ENCODE measurements around the gene NCKAP1. TPM values are rescaled to one million over a fixed set of nuclear protein-coding genes. Genes with fewer than 3 reads are reported as not detected.

NCKAP1 gene
- total RNA-seq, 1 experiment from 2014 or later, result 76.2 TPM

GRCh38 chr2:183027443-183027842, 10.8 kb downstream of the NCKAP1 start:
- POLR2A ChIA-PET (ENCODE audit: unreplicated experiment), result no interaction called here
- CTCF ChIA-PET, result no interaction called here
- TF ChIP-seq CTCF (conservative IDR thresholded peaks at IDR 0.05; ENCODE audit: low read depth, low read length), result no peak
- no peak for TF ChIP-seq EZH2phosphoT487 (IDR thresholded peaks at IDR 0.05; ENCODE audit: borderline replicate concordance, low read length)
- no peaks in the 10 kb centered on the region for H3K4me1 ChIP-seq (ENCODE audit: insufficient read depth, low read length)
- H3K79me2 ChIP-seq (ENCODE audit: low read length), result peaks cover 100% of the 10 kb centered on the region
- H3K36me3 ChIP-seq (ENCODE audit: low read depth, low read length), result peaks cover 15% of the 10 kb centered on the region
- ATAC-seq, result no peak
- intact Hi-C loops (cut with micrococcal nuclease), result no loop called here
- H3K4me2 ChIP-seq (ENCODE audit: low read length), result no peak overlapping the region
- H4K20me1 ChIP-seq (ENCODE audit: low read length), result peaks cover 57% of the 10 kb centered on the region
- no peaks in the 10 kb centered on the region for H3K9me3 ChIP-seq (ENCODE audit: low read length)
- H3K27me3 ChIP-seq (ENCODE audit: low read length), result no peaks in the 10 kb centered on the region
- H3K4me3 ChIP-seq (ENCODE audit: low read length), result no peak overlapping the region
- H3K9ac ChIP-seq (ENCODE audit: low read length), result no peak overlapping the region
- H3F3A ChIP-seq (ENCODE audit: low read length, unreplicated experiment), result no peaks in the 10 kb centered on the region
- no peaks in the 10 kb centered on the region for H3K9me2 ChIP-seq (replicated peaks; ENCODE audit: low read length)
- DNase-seq, result no peak
- H2AFZ ChIP-seq (ENCODE audit: low read length), result no peak overlapping the region
- no peak overlapping the region for H3K27ac ChIP-seq (ENCODE audit: low read length)
- BruUV-seq (replicated peaks), result no TSS peak

GRCh38 chr2:183026424-183026823, 11.8 kb downstream of the NCKAP1 start:
- intact Hi-C loops (cut with micrococcal nuclease), result loop anchor here (1.0 kb wide), 1 partner anchor 11 kb away; no protein-coding TSS in a partner anchor
- no peak overlapping the region for H3K4me2 ChIP-seq (ENCODE audit: low read length)
- no peak overlapping the region for H3K27ac ChIP-seq (ENCODE audit: low read length)

More at GRCh38 chr2:183026424-183026823, 11.8 kb downstream of the NCKAP1 start:
- H3K36me3 ChIP-seq (ENCODE audit: low read depth, low read length), result peaks cover 23% of the 10 kb centered on the region
- H3K9me3 ChIP-seq (ENCODE audit: low read length), result no peaks in the 10 kb centered on the region
- H3K4me1 ChIP-seq (ENCODE audit: insufficient read depth, low read length), result no peaks in the 10 kb centered on the region
- no peak for DNase-seq
- no peaks in the 10 kb centered on the region for H3F3A ChIP-seq (ENCODE audit: low read length, unreplicated experiment)
- H2AFZ ChIP-seq (ENCODE audit: low read length), result no peak overlapping the region
- H4K20me1 ChIP-seq (ENCODE audit: low read length), result peaks cover 47% of the 10 kb centered on the region
- no peak overlapping the region for H3K9ac ChIP-seq (ENCODE audit: low read length)
- no peaks in the 10 kb centered on the region for H3K27me3 ChIP-seq (ENCODE audit: low read length)
- TF ChIP-seq CTCF (conservative IDR thresholded peaks at IDR 0.05; ENCODE audit: low read depth, low read length), result no peak
- no peak for TF ChIP-seq EZH2phosphoT487 (IDR thresholded peaks at IDR 0.05; ENCODE audit: borderline replicate concordance, low read length)
- TF ChIP-seq EZH2 (IDR thresholded peaks at IDR 0.05; ENCODE audit: low read length, unreplicated experiment), result no peak
- CTCF ChIA-PET, result no interaction called here
- H3K9me2 ChIP-seq (replicated peaks; ENCODE audit: low read length), result no peaks in the 10 kb centered on the region
- peaks cover 100% of the 10 kb centered on the region for H3K79me2 ChIP-seq (ENCODE audit: low read length)
- no peak for ATAC-seq
- no peak overlapping the region for H3K4me3 ChIP-seq (ENCODE audit: low read length)
- no TSS peak for BruUV-seq (replicated peaks)
- POLR2A ChIA-PET (ENCODE audit: unreplicated experiment), result interaction anchor here (0.6 to 0.7 kb wide), 2 partner anchors 76 to 99 kb away, joined by 9 to 12 read pairs; no protein-coding TSS in a partner anchor
